CD8-positive, alpha-beta memory T cell (primary cell): ENCODE data around the gene BRMS1. TPM values are rescaled to one million over a fixed set of nuclear protein-coding genes. Genes with fewer than 3 reads are reported as not detected.
"Not testable (repeated sequence)": the region's sequence is repeated elsewhere in the genome, so short reads cannot be mapped to it uniquely, and the experiment has no call there.

Experiments
- CTCF ChIA-PET: fragments of 350-600 bp; sonication (Branson Sonifier 250); formaldehyde crosslinking; loops from one replicate; lab custom pipeline; 2021; ENCODE audit warnings: antibody characterized with exemption; lab: Charles Lee
- POLR2A ChIA-PET: fragments of 350-600 bp; sonication (Branson Sonifier 250); formaldehyde crosslinking; loops from one replicate; lab custom pipeline; 2021; ENCODE audit warnings: antibody characterized with exemption; lab: Charles Lee
- DNase-seq, 5 donors: peaks; one replicate each; pipeline versions ENCODE4 v3.0.0 to v3.0.0-alpha.2; 2020 to 2022; ENCODE audit warnings: mixed read lengths in 1 of 5
- H3K27ac ChIP-seq: one replicate; pipeline ENCODE4 v1.7.0; 2013; ENCODE audit warnings: low read depth, mild to moderate bottlenecking, low read length, moderate library complexity
- H3K27me3 ChIP-seq: 2 replicates; pipeline ENCODE4 v1.7.0; 2013; ENCODE audit warnings: low read length, mild to moderate bottlenecking; ENCODE audit not compliant: insufficient read depth, poor library complexity, severe bottlenecking
- H3K36me3 ChIP-seq: 2 replicates; pipeline ENCODE4 v1.7.0; 2013; ENCODE audit warnings: mild to moderate bottlenecking, low read length, moderate library complexity; ENCODE audit not compliant: insufficient read depth
- H3K4me1 ChIP-seq: 2 replicates; pipeline ENCODE4 v1.7.0; 2013; ENCODE audit warnings: mild to moderate bottlenecking, low read length, moderate library complexity; ENCODE audit not compliant: insufficient read depth
- H3K4me3 ChIP-seq: 2 replicates; pipeline ENCODE4 v1.7.0; 2013; ENCODE audit warnings: mild to moderate bottlenecking, low read length
- H3K9me3 ChIP-seq: 2 replicates; pipeline ENCODE4 v1.7.0; 2013; ENCODE audit warnings: mild to moderate bottlenecking, low read length
- H3K27ac Mint-ChIP-seq, 8 donors: one replicate each; pipeline ENCODE4 v1.8.0; 2020 to 2021; ENCODE audit warnings: mixed read lengths in 8 of 8, mild to moderate bottlenecking in 6 of 8, inconsistent platforms in 3 of 8, moderate library complexity in 3 of 8
- H3K27me3 Mint-ChIP-seq, 2 donors: one replicate each; pipeline ENCODE4 v1.8.0; 2020 to 2021; ENCODE audit warnings: mixed read lengths in 2 of 2, mild to moderate bottlenecking in 1 of 2, moderate library complexity in 1 of 2
- H3K36me3 Mint-ChIP-seq, 3 donors: one replicate each; pipeline ENCODE4 v1.8.0; 2020 to 2021; ENCODE audit warnings: mixed read lengths in 3 of 3, inconsistent platforms in 1 of 3, mild to moderate bottlenecking in 1 of 3
- H3K4me1 Mint-ChIP-seq, 3 donors: one replicate each; pipeline ENCODE4 v1.8.0; 2020 to 2021; ENCODE audit warnings: mixed read lengths in 3 of 3, inconsistent platforms in 1 of 3, mild to moderate bottlenecking in 1 of 3
- H3K4me3 Mint-ChIP-seq, 7 donors: one replicate each; pipeline ENCODE4 v1.8.0; 2020 to 2021; ENCODE audit warnings: mixed read lengths in 7 of 7, mild to moderate bottlenecking in 6 of 7, moderate library complexity in 4 of 7, inconsistent platforms in 2 of 7
- H3K9me3 Mint-ChIP-seq, 5 donors: one replicate each; pipeline ENCODE4 v1.8.0; 2020 to 2022; ENCODE audit warnings: mixed read lengths in 5 of 5, mild to moderate bottlenecking in 3 of 5, moderate library complexity in 2 of 5, inconsistent platforms in 1 of 5
- polyA plus RNA-seq: library from polyadenylated mRNA; unstranded; fragments of 300-500 nt; fragmentation: Illumina TruSeq; gene quantifications from one replicate; pipeline ENCODE4 v1.2.3, GENCODE V29; 2021
- total RNA-seq, 2 experiments: library from RNA; stranded (reverse); gene quantifications; one replicate each; pipeline ENCODE4 v1.2.3, GENCODE V29; 2021

The BRMS1 gene
- total and polyA plus RNA-seq, 3 experiments from 2014 or later, result 66.1 to 76.4 (median 66.5) TPM

DNA sequence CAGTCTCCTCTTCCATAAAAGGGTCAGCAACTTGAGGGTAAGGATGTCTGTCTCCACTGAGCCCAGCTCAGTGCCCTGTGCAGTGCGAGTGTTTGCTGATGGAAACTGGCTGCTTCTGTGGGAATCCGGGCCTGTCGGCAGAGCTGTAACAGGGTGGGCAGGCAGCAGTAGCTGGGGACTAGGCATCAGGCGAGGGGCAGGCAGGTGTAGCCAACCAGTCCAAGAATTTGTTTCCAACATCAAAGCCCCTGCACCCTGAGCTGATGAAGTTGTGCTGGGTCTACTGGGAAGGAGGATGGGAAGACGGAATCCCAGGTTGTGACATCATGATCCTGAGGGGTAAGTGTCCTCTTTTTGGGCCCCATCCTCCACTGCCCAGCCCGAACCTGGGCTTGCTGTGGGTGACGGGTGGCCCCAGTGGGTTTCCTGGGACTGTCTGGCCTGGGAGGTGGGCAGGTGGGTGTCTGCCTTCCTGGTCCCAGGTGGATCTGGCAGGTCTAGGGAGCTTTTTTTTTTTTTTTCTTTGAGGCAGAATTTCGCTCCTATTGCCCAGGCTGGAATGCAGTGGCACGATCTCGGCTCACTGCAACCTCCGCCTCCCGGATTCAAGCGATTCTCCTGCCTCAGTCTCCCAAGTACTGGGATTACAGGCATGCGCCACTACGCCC, 15.6 kb upstream of the BRMS1 start:
- no peaks in the 10 kb centered on the region for H3K9me3 ChIP-seq
- no peaks in the 10 kb centered on the region for H3K4me1 Mint-ChIP-seq
- H3K9me3 Mint-ChIP-seq, result no peaks in the 10 kb centered on the region
- H3K4me3 Mint-ChIP-seq, result no peak overlapping the region
- H3K4me1 ChIP-seq, result no peaks in the 10 kb centered on the region
- H3K27me3 Mint-ChIP-seq, result no peaks in the 10 kb centered on the region
- no peak for DNase-seq
- no peaks in the 10 kb centered on the region for H3K27me3 ChIP-seq
- H3K36me3 ChIP-seq, result no peaks in the 10 kb centered on the region
- POLR2A ChIA-PET, result interaction anchor here (0.6 kb wide), 1 partner anchor 358 kb away, joined by 3 read pairs; the partner anchor contains the start of gene BANF1
- no peak overlapping the region for H3K27ac Mint-ChIP-seq
- CTCF ChIA-PET, result interaction anchor here (0.8 to 1.5 kb wide), 2 partner anchors 12 to 16 kb away, joined by 3 read pairs; partner anchors contain the start of gene BRMS1
- peaks cover 0 to 8% (median 2%) of the 10 kb centered on the region in 3 donors for H3K36me3 Mint-ChIP-seq
- H3K27ac ChIP-seq, result no peak overlapping the region
- H3K4me3 ChIP-seq, result no peak overlapping the region

DNA sequence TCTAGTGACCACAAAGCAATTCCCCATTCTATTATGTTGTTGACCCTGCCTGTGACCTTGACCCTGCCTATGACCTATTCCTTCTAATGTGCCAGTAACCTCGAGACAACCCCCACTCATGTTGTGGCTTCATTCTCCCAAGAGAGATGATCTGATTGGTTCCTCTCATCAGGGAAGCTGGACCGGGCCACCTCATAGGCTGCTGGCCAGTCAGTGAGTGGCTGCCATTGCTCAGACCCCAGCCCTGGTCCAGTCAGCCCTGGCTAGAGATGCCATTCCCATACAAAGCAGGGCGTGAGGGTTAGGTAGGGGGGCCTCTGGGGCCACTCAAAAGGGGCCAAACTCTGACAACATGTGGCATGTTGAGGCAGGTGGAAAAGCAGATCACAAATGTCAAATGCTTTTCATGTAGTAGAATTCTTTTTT, 14.8 kb upstream of the BRMS1 start:
- POLR2A ChIA-PET, result no interaction called here

DNA sequence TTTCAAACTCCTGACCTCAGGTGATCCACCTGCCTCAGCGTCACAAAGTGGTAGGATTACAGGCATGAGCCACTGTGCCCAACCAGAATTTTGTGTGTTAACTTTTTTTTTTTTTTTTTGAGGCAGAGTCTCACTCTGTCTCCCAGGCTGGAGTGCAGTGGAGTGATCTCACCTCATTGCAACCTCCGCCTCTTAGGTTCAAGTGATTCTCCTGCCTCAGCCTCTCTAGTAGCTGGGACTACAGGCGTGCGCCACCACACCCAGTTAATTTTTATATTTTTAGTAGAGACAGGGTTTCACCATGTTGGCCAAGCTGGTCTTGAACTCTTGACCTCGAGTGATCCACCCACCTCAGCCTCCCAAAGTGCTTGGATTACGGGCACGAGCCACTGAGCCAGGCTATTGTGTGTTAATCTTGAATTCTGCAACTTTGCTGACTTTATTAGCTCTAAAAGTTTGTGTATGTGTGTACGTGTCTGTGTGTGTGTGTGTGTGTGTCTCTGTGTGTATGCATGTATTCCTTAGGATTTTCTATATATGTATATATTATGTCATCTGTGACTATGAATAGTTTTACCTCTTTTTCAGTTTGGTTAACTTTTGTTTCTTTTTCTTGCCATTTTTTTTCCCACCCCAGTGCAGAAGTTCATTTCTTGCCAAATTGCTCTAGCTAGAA, 5.8 kb upstream of the BRMS1 start:
- H3K4me3 Mint-ChIP-seq, result peak overlapping the region in 1 of 7 donors; percentile 11
- not testable (repeated sequence) for H3K36me3 ChIP-seq, H3K27me3 Mint-ChIP-seq, H3K27me3 ChIP-seq, H3K4me3 ChIP-seq, H3K27ac ChIP-seq, H3K9me3 Mint-ChIP-seq, H3K9me3 ChIP-seq
- peaks cover 10 to 26% (median 13%) of the 10 kb centered on the region in 3 donors for H3K4me1 Mint-ChIP-seq
- POLR2A ChIA-PET, result interaction anchor here (0.7 kb wide), 1 partner anchor 117 kb away, joined by 3 read pairs; no protein-coding TSS in a partner anchor
- peak in 1 of 5 donors; percentile 14 for DNase-seq
- CTCF ChIA-PET, result interaction anchor here (1.4 kb wide), 1 partner anchor 13 kb away, joined by 4 read pairs; no protein-coding TSS in a partner anchor
- peak overlapping the region in 1 of 8 donors; percentile 0 for H3K27ac Mint-ChIP-seq
- peaks cover 18% of the 10 kb centered on the region for H3K4me1 ChIP-seq
- H3K36me3 Mint-ChIP-seq, result peaks cover 0 to 22% (median 5%) of the 10 kb centered on the region in 3 donors

More for the DNA sequence above, 14.8 kb upstream of the BRMS1 start:
- Histone ChIP-seq H3K4me3 (no peak overlapping the region), H3K27ac (no peak overlapping the region), H3K4me1 (no peaks in the 10 kb centered on the region), H3K27me3 (no peaks in the 10 kb centered on the region), H3K9me3 (no peaks in the 10 kb centered on the region), H3K36me3 (no peaks in the 10 kb centered on the region)
- Mint-ChIP-seq H3K9me3 (no peaks in the 10 kb centered on the region), H3K4me3 (no peak overlapping the region), H3K36me3 (peaks cover 0 to 11% (median 2%) of the 10 kb centered on the region in 3 donors), H3K4me1 (no peaks in the 10 kb centered on the region), H3K27ac (no peak overlapping the region), H3K27me3 (no peaks in the 10 kb centered on the region)
- DNase-seq, result no peak
- CTCF ChIA-PET, result no interaction called here

DNA sequence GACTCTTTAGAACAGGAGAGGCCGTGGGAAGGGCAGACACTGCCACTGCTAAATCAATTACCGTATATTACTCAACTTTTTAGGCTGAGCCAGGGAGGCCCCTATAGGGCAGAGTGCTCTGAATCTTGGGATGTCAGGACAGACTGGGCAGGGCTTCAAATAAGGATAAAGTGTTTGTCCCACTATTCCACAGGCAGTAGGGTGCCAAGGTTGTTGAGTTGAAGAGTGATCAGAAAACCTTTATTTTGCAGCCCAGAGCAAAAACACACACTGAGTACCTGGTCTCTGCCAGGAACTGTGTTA, 4.1 kb upstream of the BRMS1 start:
- DNase-seq, result peak in 1 of 5 donors; percentile 36
- H3K36me3 Mint-ChIP-seq, result peaks cover 0 to 21% (median 5%) of the 10 kb centered on the region in 3 donors
- peak overlapping the region; percentile 17 to 100 (median 96) for H3K4me3 Mint-ChIP-seq
- no peaks in the 10 kb centered on the region for H3K9me3 ChIP-seq
- peaks cover 0 to 8% of the 10 kb centered on the region in 2 donors for H3K27me3 Mint-ChIP-seq
- ChIA-PET POLR2A (interaction anchor here (0.6 kb wide), 1 partner anchor 10 kb away, joined by 5 read pairs; no protein-coding TSS in a partner anchor), CTCF (interaction anchor here (2.0 kb wide), 1 partner anchor 37 kb away, joined by 7 read pairs; no protein-coding TSS in a partner anchor)
- H3K9me3 Mint-ChIP-seq, result peaks cover 0 to 4% (median 0%) of the 10 kb centered on the region in 5 donors
- H3K4me1 ChIP-seq, result peaks cover 31% of the 10 kb centered on the region
- no peak overlapping the region for H3K4me3 ChIP-seq
- H3K27me3 ChIP-seq, result no peaks in the 10 kb centered on the region
- peak overlapping the region; percentile 24 to 99 (median 49) for H3K27ac Mint-ChIP-seq
- no peaks in the 10 kb centered on the region for H3K36me3 ChIP-seq
- H3K4me1 Mint-ChIP-seq, result peaks cover 25 to 42% (median 30%) of the 10 kb centered on the region in 3 donors
- no peak overlapping the region for H3K27ac ChIP-seq

DNA sequence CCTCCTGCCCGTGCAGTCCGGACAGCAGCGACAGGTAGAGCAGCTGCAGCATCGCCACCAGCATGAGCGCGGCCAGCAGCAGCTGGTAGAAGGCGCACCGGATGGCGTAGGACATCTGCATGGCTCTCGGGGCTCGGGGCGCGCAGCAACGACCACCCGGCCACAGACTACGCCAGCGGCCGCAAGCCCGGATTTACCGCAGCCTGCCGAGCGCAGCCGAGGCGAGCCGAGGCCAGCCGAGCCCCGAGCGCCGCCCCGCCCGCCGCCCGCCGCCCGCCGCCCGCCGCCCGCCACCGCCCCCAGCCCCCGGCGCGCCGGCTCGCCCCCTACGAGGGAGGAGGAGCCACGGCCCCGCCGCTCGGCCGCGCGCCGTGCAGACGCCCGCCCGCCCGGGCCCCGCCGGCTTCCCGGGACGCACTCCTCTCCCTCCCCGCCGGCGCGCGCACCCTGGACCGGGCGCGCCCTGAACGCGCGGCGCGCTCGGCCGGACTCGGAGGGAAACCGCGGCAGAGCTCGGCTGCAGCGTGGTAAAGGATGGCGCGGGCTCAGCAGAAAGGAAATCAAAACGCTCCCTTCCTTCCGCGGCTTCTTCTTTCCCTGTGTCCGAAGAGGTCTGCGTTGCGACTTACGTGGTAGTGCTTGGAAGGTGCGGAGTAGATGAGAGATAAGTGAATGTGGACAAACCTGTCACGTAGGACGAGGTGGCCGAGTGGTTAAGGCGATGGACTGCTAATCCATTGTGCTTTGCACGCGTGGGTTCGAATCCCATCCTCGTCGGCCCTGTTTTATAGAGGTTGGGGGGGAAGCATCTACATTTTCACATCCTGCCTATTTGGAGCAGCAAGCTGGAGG, 2.7 kb upstream of the BRMS1 start, which contains the start of gene B4GAT1:
B4GAT1 (minus strand) TSS at position 205 of the 852 bp plus-strand sequence; CDS start at position 121, 84 bp downstream.
- Mint-ChIP-seq H3K27me3 (peaks cover 0 to 10% of the 10 kb centered on the region in 2 donors), H3K36me3 (peaks cover 3 to 23% (median 3%) of the 10 kb centered on the region in 3 donors), H3K4me1 (peaks cover 39 to 56% (median 44%) of the 10 kb centered on the region in 3 donors), H3K27ac (peak within 1 kb of the TSS; percentile 96 to 100 (median 97)), H3K4me3 (peak within 1 kb of the TSS; percentile 96 to 100 (median 98)), H3K9me3 (peaks cover 0 to 4% (median 0%) of the 10 kb centered on the region in 5 donors)
- H3K27me3 ChIP-seq, result no peaks in the 10 kb centered on the region
- H3K27ac ChIP-seq, result peak within 1 kb of the TSS; percentile 70
- DNase-seq, result peak; percentile 52 to 89 (median 80)
- H3K9me3 ChIP-seq, result no peaks in the 10 kb centered on the region
- POLR2A ChIA-PET, result interaction anchor here (1.1 to 1.8 kb wide), 4 partner anchors 24 to 58 kb away, joined by 3 to 13 read pairs (median 6); partner anchors contain the start of genes CD248, SLC29A2 and YIF1A
- H3K4me3 ChIP-seq, result peak within 1 kb of the TSS; percentile 87
- CTCF ChIA-PET, result interaction anchor here (0.6 to 2.2 kb wide), 6 partner anchors 14 to 636 kb away, joined by 3 to 13 read pairs (median 5); partner anchors contain the start of gene KAT5
- no peaks in the 10 kb centered on the region for H3K36me3 ChIP-seq
- H3K4me1 ChIP-seq, result peaks cover 44% of the 10 kb centered on the region

DNA sequence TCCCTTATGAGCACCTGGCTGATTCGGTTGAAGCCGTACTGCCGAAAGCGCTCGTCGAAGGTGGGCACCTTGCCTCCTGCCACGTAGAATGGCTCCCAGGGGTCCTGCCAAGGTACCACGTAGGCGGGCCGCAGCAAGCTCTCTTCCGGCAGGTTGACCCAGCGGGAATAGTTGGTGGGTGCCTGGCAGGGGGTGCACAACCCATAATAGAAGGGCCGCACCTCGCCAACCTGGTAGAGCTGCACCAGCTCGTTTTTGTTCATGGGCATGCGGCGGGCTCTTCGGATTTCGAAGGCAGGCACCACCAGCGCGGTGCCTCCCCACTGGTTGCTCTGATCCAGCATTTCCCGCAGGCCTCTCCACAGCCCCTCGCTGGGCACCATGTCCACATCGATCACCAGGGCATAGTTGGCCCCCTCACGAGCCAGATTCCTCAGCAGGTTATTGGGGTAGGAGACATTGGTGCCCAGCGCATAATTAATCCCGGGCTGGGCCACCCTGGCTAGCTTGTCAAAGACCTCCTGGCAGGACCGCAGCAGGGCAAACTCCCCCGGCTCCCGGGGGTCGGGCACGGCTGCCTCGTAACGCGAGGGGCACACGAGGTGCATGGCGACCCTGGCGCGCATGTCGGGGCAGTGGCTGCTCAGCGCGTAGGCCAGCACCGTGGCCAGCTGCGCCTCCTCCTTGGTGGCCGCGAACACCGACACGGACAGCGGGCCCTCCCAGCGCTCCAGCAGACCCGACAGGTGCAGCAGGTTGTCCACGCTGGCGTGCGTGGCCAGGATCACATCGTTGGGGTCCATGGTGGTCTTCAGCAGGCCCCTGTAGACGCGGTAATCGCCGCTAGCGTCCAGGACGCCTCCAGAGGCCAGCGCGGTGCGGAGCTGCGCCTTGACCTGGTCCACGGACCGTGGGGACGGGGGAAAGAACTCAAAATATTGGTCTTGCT, 1.8 kb upstream of the BRMS1 start:
- peak overlapping the region; percentile 38 to 99 (median 96) for H3K27ac Mint-ChIP-seq
- POLR2A ChIA-PET, result interaction anchor here (0.6 to 1.8 kb wide), 6 partner anchors 20 to 58 kb away, joined by 3 to 13 read pairs (median 6); partner anchors contain the start of genes CD248, SLC29A2 and YIF1A
- peaks cover 45% of the 10 kb centered on the region for H3K4me1 ChIP-seq
- H3K4me3 ChIP-seq, result peak overlapping the region; percentile 87
- no peaks in the 10 kb centered on the region for H3K27me3 ChIP-seq
- DNase-seq, result peak in 1 of 5 donors; percentile 44
- H3K36me3 Mint-ChIP-seq, result peaks cover 3 to 29% (median 4%) of the 10 kb centered on the region in 3 donors
- peaks cover 2% of the 10 kb centered on the region for H3K36me3 ChIP-seq
- CTCF ChIA-PET, result interaction anchor here (0.6 to 2.2 kb wide), 6 partner anchors 29 to 635 kb away, joined by 3 to 13 read pairs (median 5); partner anchors contain the start of gene KAT5
- H3K27me3 Mint-ChIP-seq, result peaks cover 0 to 10% of the 10 kb centered on the region in 2 donors
- H3K27ac ChIP-seq, result peak overlapping the region; percentile 70
- peak overlapping the region; percentile 96 to 100 (median 97) for H3K4me3 Mint-ChIP-seq
- H3K9me3 ChIP-seq, result no peaks in the 10 kb centered on the region
- peaks cover 39 to 59% (median 47%) of the 10 kb centered on the region in 3 donors for H3K4me1 Mint-ChIP-seq
- H3K9me3 Mint-ChIP-seq, result peaks cover 0 to 4% (median 0%) of the 10 kb centered on the region in 5 donors
